Measurements from ENCODE around the gene RAPSN.

Gene RAPSN

DNA sequence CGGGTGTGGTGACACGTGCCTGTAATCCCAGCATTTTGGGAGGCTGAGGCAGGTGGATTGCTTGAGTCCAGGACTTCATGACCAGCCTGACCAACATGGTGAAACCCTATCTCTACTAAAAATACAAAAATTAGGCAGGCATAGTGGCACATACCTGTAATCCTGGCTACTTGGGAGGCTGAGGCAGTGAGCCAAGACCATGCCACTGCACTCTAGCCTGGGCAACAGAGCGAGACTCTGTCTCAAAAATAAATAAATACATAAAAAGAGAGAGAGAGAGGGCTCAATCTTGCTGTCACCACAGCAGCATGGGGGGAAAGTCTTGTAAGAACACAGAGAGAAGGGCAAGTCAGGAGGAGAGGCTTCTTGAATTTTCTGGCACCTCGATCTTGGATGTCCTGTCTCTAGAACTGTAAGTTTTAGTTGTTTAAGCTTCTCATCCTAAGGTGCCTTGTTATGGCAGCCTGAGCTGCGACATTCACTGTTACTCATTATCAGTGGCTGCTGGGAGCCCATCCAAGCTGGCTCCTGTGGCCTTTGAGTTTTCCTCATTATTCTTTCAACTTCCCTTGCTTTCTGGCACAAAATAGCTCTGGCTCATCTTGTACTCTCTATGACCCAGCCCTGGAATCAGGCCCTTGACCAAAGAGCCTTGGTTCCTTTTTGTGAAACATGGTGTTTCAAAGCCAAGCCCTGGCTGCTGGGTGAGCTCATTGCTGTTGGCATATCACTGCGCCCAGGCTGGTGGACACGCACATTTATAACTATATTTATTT lies 14.7 kb downstream of the RAPSN start:
- CTCF ChIA-PET = no interaction called here
- H3K4me3 Mint-ChIP-seq = no peak overlapping the region
- DNase-seq = no peak
- no peak overlapping the region for H3K27ac Mint-ChIP-seq
- H3K9me3 Mint-ChIP-seq = no peaks in the 10 kb centered on the region
- H3K27me3 Mint-ChIP-seq = peaks cover 11% of the 10 kb centered on the region
- H3K4me1 Mint-ChIP-seq = peaks cover 2% of the 10 kb centered on the region
- no peaks in the 10 kb centered on the region for H3K36me3 Mint-ChIP-seq

DNA sequence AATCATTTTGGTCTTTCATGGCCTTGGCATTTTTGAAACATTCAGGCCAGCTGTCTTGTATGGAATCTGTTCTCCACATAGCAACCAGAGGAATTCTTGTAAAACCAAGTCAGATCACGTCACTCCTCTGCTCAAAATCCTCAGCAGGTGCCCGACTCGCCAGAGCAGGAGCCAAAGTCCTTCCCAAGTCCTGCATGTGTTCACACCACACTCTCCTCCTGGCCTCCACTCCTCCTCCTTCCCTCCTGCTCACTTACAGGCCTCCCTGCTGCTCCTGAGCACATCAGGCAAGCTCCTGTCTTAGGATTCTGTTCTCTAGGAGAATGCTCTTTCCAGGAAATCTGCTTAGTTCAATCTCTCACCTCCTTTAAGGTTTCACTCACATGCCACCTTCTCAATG lies 15.8 kb downstream of the RAPSN start:
- CTCF ChIA-PET = interaction anchor here (1.3 kb wide), 1 partner anchor 21 kb away, joined by 4 read pairs; no protein-coding TSS in a partner anchor
- Mint-ChIP-seq H3K4me1 (peaks cover 2% of the 10 kb centered on the region), H3K27ac (no peak overlapping the region), H3K36me3 (no peaks in the 10 kb centered on the region), H3K27me3 (peaks cover 11% of the 10 kb centered on the region), H3K4me3 (no peak overlapping the region), H3K9me3 (no peaks in the 10 kb centered on the region)
- DNase-seq = no peak

DNA sequence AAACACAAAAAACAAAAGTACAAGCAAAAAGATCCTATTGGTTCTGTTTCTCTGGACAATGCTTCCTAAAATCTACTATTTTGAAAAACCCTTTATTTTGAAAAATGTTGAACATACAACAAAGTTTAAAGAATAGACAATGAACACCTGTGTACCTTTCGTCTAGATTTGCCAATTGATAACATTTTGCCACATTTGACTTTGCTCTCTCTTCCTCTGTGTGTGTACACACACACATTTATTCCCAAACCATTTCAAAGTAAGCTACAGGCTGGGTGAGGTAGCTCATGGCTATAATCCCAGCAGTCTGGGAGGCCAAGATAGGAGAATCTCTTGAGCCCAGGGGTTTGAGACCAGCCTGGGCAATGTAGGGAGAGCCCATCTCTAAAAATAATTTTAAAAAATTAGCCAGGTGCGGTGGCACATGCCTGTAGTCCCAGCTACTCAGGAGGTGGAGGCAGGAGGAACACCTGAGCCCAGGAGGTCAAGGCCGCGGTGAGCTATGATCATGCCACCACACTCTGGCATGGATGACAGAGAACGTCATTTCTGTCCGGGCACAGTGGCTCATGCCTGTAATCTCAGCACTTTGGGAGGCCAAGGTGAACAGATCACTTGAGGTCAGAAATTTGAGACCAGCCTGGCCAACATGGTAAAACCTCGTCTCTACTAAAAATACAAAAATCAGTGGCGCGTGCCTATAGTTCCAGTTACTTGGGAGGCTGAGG lies 17.4 kb downstream of the RAPSN start:
- CTCF ChIA-PET = interaction anchor here (0.9 to 1.0 kb wide), 2 partner anchors 31 to 186 kb away, joined by 3 read pairs; no protein-coding TSS in a partner anchor
- no peaks in the 10 kb centered on the region for H3K36me3 Mint-ChIP-seq
- H3K4me1 Mint-ChIP-seq = peaks cover 8% of the 10 kb centered on the region
- H3K27ac Mint-ChIP-seq = no peak overlapping the region
- H3K4me3 Mint-ChIP-seq = no peak overlapping the region
- no peaks in the 10 kb centered on the region for H3K9me3 Mint-ChIP-seq
- no peak for DNase-seq
- H3K27me3 Mint-ChIP-seq = peaks cover 11% of the 10 kb centered on the region

DNA sequence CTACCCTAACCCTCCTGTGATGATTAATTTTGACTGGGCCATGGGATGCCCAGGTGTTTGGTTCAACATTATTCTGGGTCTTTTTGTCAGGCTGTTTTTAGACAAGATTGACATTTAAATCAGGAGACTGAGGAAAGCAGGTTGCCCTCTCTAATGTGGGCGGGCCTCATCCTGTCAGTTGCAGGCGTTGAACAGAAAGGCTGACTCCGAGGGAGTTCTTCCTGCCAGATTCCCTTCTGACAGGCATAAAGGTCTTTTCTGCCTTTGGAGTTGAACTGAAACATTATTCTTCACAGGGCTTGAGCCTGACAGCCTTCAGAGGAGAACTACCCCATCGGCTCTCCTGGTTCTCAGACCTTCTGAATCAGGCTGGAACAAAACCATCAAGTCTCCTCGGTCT lies 18.4 kb downstream of the RAPSN start:
- peaks cover 7% of the 10 kb centered on the region for H3K36me3 Mint-ChIP-seq
- peaks cover 7% of the 10 kb centered on the region for H3K27me3 Mint-ChIP-seq
- H3K4me3 Mint-ChIP-seq = no peak overlapping the region
- no peaks in the 10 kb centered on the region for H3K9me3 Mint-ChIP-seq
- no peak overlapping the region for H3K27ac Mint-ChIP-seq
- DNase-seq = no peak
- H3K4me1 Mint-ChIP-seq = peaks cover 16% of the 10 kb centered on the region
- CTCF ChIA-PET = no interaction called here

DNA sequence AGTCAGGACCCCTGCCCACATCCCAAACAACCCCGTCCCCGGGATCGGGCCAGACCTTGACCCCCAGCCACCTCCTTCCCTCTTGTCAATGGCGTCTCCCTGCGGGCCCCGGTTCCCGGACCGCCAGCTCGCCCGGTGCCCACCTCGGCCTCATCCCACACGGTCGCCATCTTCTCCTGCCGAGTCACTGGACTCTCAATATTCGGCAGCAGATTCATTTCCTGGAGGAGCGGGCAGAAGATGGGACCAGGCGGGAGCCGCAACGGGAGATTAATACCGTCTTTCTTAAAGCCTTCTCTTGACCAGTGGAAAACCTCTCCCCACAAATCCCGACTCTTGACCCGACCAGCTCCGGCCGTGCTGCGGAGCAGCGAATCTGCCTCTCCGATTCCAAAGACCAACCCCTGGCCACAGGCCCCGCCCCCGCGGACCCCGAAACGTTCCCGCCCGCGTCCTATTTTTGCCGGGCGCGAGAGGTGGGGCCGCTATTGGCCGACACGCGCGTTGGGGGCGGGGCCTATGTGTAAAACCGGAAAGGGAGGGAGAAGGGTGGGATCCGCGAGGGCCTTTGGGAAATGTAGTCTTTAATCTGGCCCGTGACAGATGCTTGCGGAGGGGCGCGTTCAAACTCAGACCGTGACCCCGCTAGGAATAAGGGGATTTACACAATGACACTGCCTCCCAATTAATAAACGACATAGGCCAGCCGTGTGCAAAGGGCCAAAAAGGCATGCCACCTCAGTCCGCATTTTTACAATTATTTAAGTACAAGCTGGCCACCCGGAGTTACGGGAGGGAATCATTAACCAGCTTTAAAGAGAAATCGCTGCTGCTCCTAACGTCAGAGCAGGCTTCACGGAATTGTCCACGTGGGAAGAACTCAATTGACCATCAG lies 22.6 kb downstream of the RAPSN start, which contains the start of gene PSMC3:
PSMC3 (minus strand) TSS at position 378 of the 895 bp plus-strand sequence; CDS start at position 218, 160 bp downstream.
- H3K27me3 Mint-ChIP-seq = no peaks in the 10 kb centered on the region
- no peaks in the 10 kb centered on the region for H3K9me3 Mint-ChIP-seq
- H3K4me3 Mint-ChIP-seq = peak within 1 kb of the TSS; percentile 100
- peaks cover 41% of the 10 kb centered on the region for H3K36me3 Mint-ChIP-seq
- H3K4me1 Mint-ChIP-seq = peaks cover 35% of the 10 kb centered on the region
- H3K27ac Mint-ChIP-seq = peak within 1 kb of the TSS; percentile 99
- CTCF ChIA-PET = interaction anchor here (1.5 to 4.5 kb wide), 2 partner anchors 15 to 52 kb away, joined by 4 to 22 read pairs; no protein-coding TSS in a partner anchor
- DNase-seq = peak; percentile 99

GRCh38 chr11:47425611-47426010 lies 23.3 kb downstream of the RAPSN start:
- Mint-ChIP-seq H3K4me3 (peak overlapping the region; percentile 100), H3K27me3 (no peaks in the 10 kb centered on the region), H3K27ac (peak overlapping the region; percentile 99), H3K4me1 (peaks cover 35% of the 10 kb centered on the region), H3K36me3 (peaks cover 46% of the 10 kb centered on the region), H3K9me3 (no peaks in the 10 kb centered on the region)
- no peak for DNase-seq
- CTCF ChIA-PET = interaction anchor here (4.5 kb wide), 1 partner anchor 14 kb away, joined by 22 read pairs; no protein-coding TSS in a partner anchor

GRCh38 chr11:47418454-47419259 lies 30.3 kb downstream of the RAPSN start:
- no peaks in the 10 kb centered on the region for H3K27me3 Mint-ChIP-seq
- H3K9me3 Mint-ChIP-seq = no peaks in the 10 kb centered on the region
- H3K27ac Mint-ChIP-seq = no peak overlapping the region
- H3K4me1 Mint-ChIP-seq = no peaks in the 10 kb centered on the region
- no peak for DNase-seq
- CTCF ChIA-PET = interaction anchor here (0.7 kb wide), 1 partner anchor 10 kb away, joined by 3 read pairs; the partner anchor contains the start of gene SLC39A13
- H3K36me3 Mint-ChIP-seq = peaks cover 51% of the 10 kb centered on the region
- no peak overlapping the region for H3K4me3 Mint-ChIP-seq

GRCh38 chr11:47417712-47418111 lies 31.2 kb downstream of the RAPSN start:
- Mint-ChIP-seq H3K36me3 (peaks cover 48% of the 10 kb centered on the region), H3K27me3 (no peaks in the 10 kb centered on the region), H3K4me3 (no peak overlapping the region), H3K27ac (no peak overlapping the region), H3K9me3 (no peaks in the 10 kb centered on the region), H3K4me1 (no peaks in the 10 kb centered on the region)
- CTCF ChIA-PET = interaction anchor here (1.1 kb wide), 1 partner anchor 44 kb away, joined by 3 read pairs; no protein-coding TSS in a partner anchor
- DNase-seq = no peak

GRCh38 chr11:47415949-47416472 lies 32.9 kb downstream of the RAPSN start:
- no peak for DNase-seq
- Mint-ChIP-seq H3K9me3 (no peaks in the 10 kb centered on the region), H3K4me1 (no peaks in the 10 kb centered on the region), H3K36me3 (peaks cover 38% of the 10 kb centered on the region), H3K27me3 (no peaks in the 10 kb centered on the region), H3K4me3 (no peak overlapping the region), H3K27ac (no peak overlapping the region)
- CTCF ChIA-PET = interaction anchor here (0.6 to 1.7 kb wide), 2 partner anchors 13 to 42 kb away, joined by 3 to 7 read pairs; no protein-coding TSS in a partner anchor

GRCh38 chr11:47415091-47415854 lies 33.7 kb downstream of the RAPSN start:
- Mint-ChIP-seq H3K4me1 (no peaks in the 10 kb centered on the region), H3K9me3 (no peaks in the 10 kb centered on the region), H3K36me3 (peaks cover 32% of the 10 kb centered on the region), H3K4me3 (no peak overlapping the region), H3K27ac (no peak overlapping the region), H3K27me3 (no peaks in the 10 kb centered on the region)
- DNase-seq = no peak
- CTCF ChIA-PET = interaction anchor here (1.7 kb wide), 1 partner anchor 41 kb away, joined by 7 read pairs; no protein-coding TSS in a partner anchor

DNA sequence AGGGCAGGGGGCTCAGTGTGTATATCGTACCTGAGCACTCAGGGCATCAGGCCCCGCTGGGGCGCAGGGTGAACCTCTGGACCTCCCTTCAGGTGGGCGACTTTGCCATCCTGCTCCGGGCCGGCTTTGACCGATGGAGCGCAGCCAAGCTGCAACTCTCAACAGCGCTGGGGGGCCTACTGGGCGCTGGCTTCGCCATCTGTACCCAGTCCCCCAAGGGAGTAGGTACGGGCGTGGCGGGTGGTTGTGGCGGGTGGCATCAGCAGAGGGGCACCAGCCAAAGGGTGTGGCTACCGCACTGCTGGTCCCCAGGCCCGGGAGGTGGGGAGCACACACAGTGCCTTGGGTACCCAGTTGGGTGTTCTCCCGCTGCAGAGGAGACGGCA lies 34.3 kb downstream of the RAPSN start:
- no peak for DNase-seq
- Mint-ChIP-seq H3K9me3 (no peaks in the 10 kb centered on the region), H3K27me3 (no peaks in the 10 kb centered on the region), H3K27ac (no peak overlapping the region), H3K4me3 (no peak overlapping the region), H3K4me1 (peaks cover 1% of the 10 kb centered on the region), H3K36me3 (peaks cover 26% of the 10 kb centered on the region)
- CTCF ChIA-PET = interaction anchor here (0.5 to 0.6 kb wide), 2 partner anchors 22 to 333 kb away, joined by 3 read pairs; no protein-coding TSS in a partner anchor
